Endodermal cell (in vitro differentiated cells): Measurements from ENCODE around the gene PCSK2. TPM values are rescaled to one million over a fixed set of nuclear protein-coding genes. Genes with fewer than 3 reads are reported as not detected.
A peak's percentile ranks its signal among the peaks of the same experiment; 100 is the strongest.

Source experiments
- DNase-seq: peaks from one replicate; pipeline ENCODE4 v3.0.0-alpha.2; 2017
- H3K27ac ChIP-seq: 2 replicates; pipeline ENCODE4 v1.5.1; 2013; ENCODE audit warnings: mild to moderate bottlenecking, low read depth, low read length, moderate library complexity
- H3K27me3 ChIP-seq: 2 replicates; pipeline ENCODE4 v1.6.1; 2013; ENCODE audit warnings: mild to moderate bottlenecking, low read length, moderate library complexity; ENCODE audit not compliant: insufficient read depth, control insufficient read depth, poor library complexity, severe bottlenecking
- H3K36me3 ChIP-seq: 2 replicates; pipeline ENCODE4 v1.7.0; 2013; ENCODE audit warnings: mild to moderate bottlenecking, low read length, moderate library complexity; ENCODE audit not compliant: control insufficient read depth, insufficient read depth
- H3K4me1 ChIP-seq: one replicate; pipeline ENCODE4 v1.7.0; 2013; ENCODE audit warnings: low read length; ENCODE audit not compliant: control insufficient read depth, insufficient read depth
- H3K4me3 ChIP-seq: 2 replicates; pipeline ENCODE4 v1.5.1; 2013; ENCODE audit warnings: mild to moderate bottlenecking, low read length, moderate library complexity
- H3K9ac ChIP-seq: 2 replicates; pipeline ENCODE4 v1.6.1; 2013; ENCODE audit warnings: mild to moderate bottlenecking, low read length, moderate library complexity; ENCODE audit not compliant: poor library complexity, severe bottlenecking; ENCODE audit errors: extremely low read depth
- H3K9me3 ChIP-seq: 2 replicates; pipeline ENCODE4 v1.6.1; 2013; ENCODE audit warnings: mild to moderate bottlenecking, low read length, moderate library complexity; ENCODE audit not compliant: control insufficient read depth
- H3K27ac Mint-ChIP-seq: 2 replicates; pipeline ENCODE4 v1.8.0; 2020; ENCODE audit warnings: mixed read lengths
- H3K27me3 Mint-ChIP-seq: 2 replicates; pipeline ENCODE4 v1.8.0; 2021; ENCODE audit warnings: mild to moderate bottlenecking, mixed read lengths; ENCODE audit not compliant: insufficient read depth
- H3K36me3 Mint-ChIP-seq: 2 replicates; pipeline ENCODE4 v1.8.0; 2020; ENCODE audit warnings: low read depth, mixed read lengths
- H3K4me1 Mint-ChIP-seq: 2 replicates; pipeline ENCODE4 v1.8.0; 2020; ENCODE audit warnings: mixed read lengths
- H3K4me3 Mint-ChIP-seq: 2 replicates; pipeline ENCODE4 v1.8.0; 2020; ENCODE audit warnings: mild to moderate bottlenecking, moderate library complexity, mixed read lengths
- H3K9me3 Mint-ChIP-seq: 2 replicates; pipeline ENCODE4 v1.8.0; 2020; ENCODE audit warnings: mild to moderate bottlenecking, mixed read lengths
- CTCF ChIP-seq: fragments of 200-600 bp; sonication (generic); conservative IDR thresholded peaks from 2 replicates; pipeline ENCODE4 v1.5.0; 2021; ENCODE audit warnings: antibody characterized with exemption, mild to moderate bottlenecking
- WGBS, 2 experiments: methylation state at CpG; one replicate each; pipeline versions ENCODE4 v1.1.5 to v1.1.7; 2013; ENCODE audit warnings: missing lambda C conversion rate in 2 of 2, mixed read lengths in 1 of 2; ENCODE audit not compliant: insufficient coverage in 1 of 2, insufficient read length in 1 of 2; 5-methylcytosine and 5-hydroxymethylcytosine counted together
- total RNA-seq, 2 donors: library from RNA; stranded (reverse); fragmentation: NEBNext Ultra II Directional in 1 of 2; extraction: Animal tissue kit (Norgen Biotek cat#: 25700) in 1 of 2; gene quantifications; 2 replicates in 1 of 2; 3 replicates in 1 of 2; pipeline ENCODE4 v1.2.1, GENCODE V29; 2021

PCSK2 gene
- total RNA-seq, 2 donors from 2014 or later = 3.0 to 4.8 TPM

- DNase-seq = peak; percentile 35
Observed at GRCh38 chr20:17501701-17502100, 274.9 kb downstream of the PCSK2 start.

GRCh38 chr20:17502105-17502504, 275.3 kb downstream of the PCSK2 start:
- TF ChIP-seq CTCF = no peak
- Histone ChIP-seq H3K4me1 (no peaks in the 10 kb centered on the region), H3K9me3 (no peaks in the 10 kb centered on the region), H3K27ac (no peak overlapping the region), H3K9ac (no peak overlapping the region), H3K27me3 (no peaks in the 10 kb centered on the region), H3K4me3 (no peak overlapping the region), H3K36me3 (no peaks in the 10 kb centered on the region)
- Mint-ChIP-seq H3K36me3 (no peaks in the 10 kb centered on the region), H3K9me3 (no peaks in the 10 kb centered on the region), H3K27ac (no peak overlapping the region), H3K4me3 (no peak overlapping the region), H3K4me1 (peaks cover 29% of the 10 kb centered on the region), H3K27me3 (no peaks in the 10 kb centered on the region)
- DNase-seq = peak; percentile 73
- 85 to 88% methylated on average over 4 of the region's 4 CpGs for WGBS, 2 experiments

More at GRCh38 chr20:17501701-17502100, 274.9 kb downstream of the PCSK2 start:
- no peaks in the 10 kb centered on the region for H3K36me3 ChIP-seq
- H3K4me1 ChIP-seq = no peaks in the 10 kb centered on the region
- no peak overlapping the region for H3K4me3 ChIP-seq
- no peak for TF ChIP-seq CTCF
- H3K9me3 Mint-ChIP-seq = no peaks in the 10 kb centered on the region
- no peak overlapping the region for H3K27ac Mint-ChIP-seq
- H3K9me3 ChIP-seq = no peaks in the 10 kb centered on the region
- H3K27me3 ChIP-seq = no peaks in the 10 kb centered on the region
- H3K36me3 Mint-ChIP-seq = no peaks in the 10 kb centered on the region
- H3K9ac ChIP-seq = no peak overlapping the region
- WGBS, 2 experiments = 88 to 96% methylated on average over 7 to 9 of the region's 9 CpGs
- no peak overlapping the region for H3K27ac ChIP-seq
- no peak overlapping the region for H3K4me3 Mint-ChIP-seq
- H3K27me3 Mint-ChIP-seq = no peaks in the 10 kb centered on the region
- H3K4me1 Mint-ChIP-seq = peaks cover 29% of the 10 kb centered on the region

- H3K4me1 Mint-ChIP-seq = peaks cover 29% of the 10 kb centered on the region
- peak; percentile 35 for DNase-seq
- 92 to 95% methylated on average over 3 to 6 of the region's 6 CpGs for WGBS, 2 experiments
Observed at GRCh38 chr20:17503301-17504065, 276.6 kb downstream of the PCSK2 start.

More at GRCh38 chr20:17503301-17504065, 276.6 kb downstream of the PCSK2 start:
- Histone ChIP-seq H3K4me1 (no peaks in the 10 kb centered on the region), H3K27ac (no peak overlapping the region), H3K27me3 (no peaks in the 10 kb centered on the region), H3K9ac (no peak overlapping the region), H3K4me3 (no peak overlapping the region), H3K9me3 (no peaks in the 10 kb centered on the region), H3K36me3 (no peaks in the 10 kb centered on the region)
- H3K27ac Mint-ChIP-seq = no peak overlapping the region
- TF ChIP-seq CTCF = no peak
- H3K36me3 Mint-ChIP-seq = peaks cover 2% of the 10 kb centered on the region
- no peaks in the 10 kb centered on the region for H3K27me3 Mint-ChIP-seq
- no peaks in the 10 kb centered on the region for H3K9me3 Mint-ChIP-seq
- H3K4me3 Mint-ChIP-seq = no peak overlapping the region
